Measurements from ENCODE around the gene MARVELD3. TPM values are rescaled to one million over a fixed set of nuclear protein-coding genes. Genes with fewer than 3 reads are reported as not detected.
"Not testable (repeated sequence)": the region's sequence is repeated elsewhere in the genome, so short reads cannot be mapped to it uniquely, and the experiment has no call there.

MARVELD3 gene
- total RNA-seq, 1 donor from 2014 or later: 3.9 TPM

GRCh38 chr16:71681360-71681759, 55.4 kb downstream of the MARVELD3 start:
- DNase-seq (ENCODE audit: low spot score): no peak
- Mint-ChIP-seq H3K9me3 (ENCODE audit: unreplicated experiment) (no peaks in the 10 kb centered on the region), H3K27me3 (ENCODE audit: unreplicated experiment) (peaks cover 2% of the 10 kb centered on the region), H3K4me3 (ENCODE audit: unreplicated experiment) (no peak overlapping the region), H3K36me3 (ENCODE audit: low read depth, unreplicated experiment) (no peaks in the 10 kb centered on the region), H3K27ac (ENCODE audit: unreplicated experiment) (no peak overlapping the region), H3K4me1 (ENCODE audit: unreplicated experiment) (no peaks in the 10 kb centered on the region)
- no peak for TF ChIP-seq CTCF (IDR thresholded peaks at IDR 0.05; ENCODE audit: unreplicated experiment)

- not testable (repeated sequence) for H3K27ac Mint-ChIP-seq (ENCODE audit: unreplicated experiment); H3K9me3 Mint-ChIP-seq (ENCODE audit: unreplicated experiment); DNase-seq (ENCODE audit: low spot score); H3K27me3 Mint-ChIP-seq (ENCODE audit: unreplicated experiment); H3K4me1 Mint-ChIP-seq (ENCODE audit: unreplicated experiment); H3K4me3 Mint-ChIP-seq (ENCODE audit: unreplicated experiment); H3K36me3 Mint-ChIP-seq (ENCODE audit: low read depth, unreplicated experiment)
Observed at GRCh38 chr16:71684280-71684679, 58.3 kb downstream of the MARVELD3 start.

Other genes starting within 250 kb of the MARVELD3 start
- gene TLE7, start 184.1 kb upstream of the MARVELD3 start, total RNA-seq (ENCODE audit: unreplicated experiment): not detected
- gene ZNF23, start 163.9 kb upstream of the MARVELD3 start, total RNA-seq (ENCODE audit: unreplicated experiment): 8.3 TPM
- 7.5 TPM for gene ZNF19, start 136.9 kb upstream of the MARVELD3 start, total RNA-seq (ENCODE audit: unreplicated experiment)
- gene CHST4, start 99.8 kb upstream of the MARVELD3 start, total RNA-seq (ENCODE audit: unreplicated experiment): 0.13 TPM
- not detected for gene TAT, start 49.1 kb upstream of the MARVELD3 start, total RNA-seq (ENCODE audit: unreplicated experiment)
- gene PHLPP2, start 98.5 kb downstream of the MARVELD3 start, total RNA-seq (ENCODE audit: unreplicated experiment): 7.3 TPM
- gene AP1G1, start 182.7 kb downstream of the MARVELD3 start, total RNA-seq (ENCODE audit: unreplicated experiment): 104 TPM
- 34.4 TPM for gene ATXN1L, start 219.8 kb downstream of the MARVELD3 start, total RNA-seq (ENCODE audit: unreplicated experiment)

All from endothelial cell (in vitro differentiated cells).